Kidney epithelial cell (primary cell): ENCODE measurements around the gene KCNRG. TPM values are rescaled to one million over a fixed set of nuclear protein-coding genes. Genes with fewer than 3 reads are reported as not detected.
"Not testable (repeated sequence)": the region's sequence is repeated elsewhere in the genome, so short reads cannot be mapped to it uniquely, and the experiment has no call there.

Experiments
- DNase-seq: peaks from one replicate; pipeline ENCODE4 v3.0.0-alpha.2; 2010; ENCODE audit warnings: low read depth
- H3K27me3 ChIP-seq: 2 replicates; pipeline ENCODE4 v1.6.0; 2011; ENCODE audit warnings: low read length; ENCODE audit not compliant: control insufficient read depth, insufficient read depth
- H3K36me3 ChIP-seq: 2 replicates; pipeline ENCODE4 v1.5.1; 2011; ENCODE audit warnings: low read length; ENCODE audit not compliant: control insufficient read depth, insufficient read depth
- H3K4me3 ChIP-seq: 2 replicates; pipeline ENCODE4 v1.5.1; 2011; ENCODE audit warnings: low read depth, mild to moderate bottlenecking, control low read depth, low read length
- total RNA-seq: library from RNA; depleted of rRNA; stranded (reverse); fragments of >200 nt; gene quantifications from 2 replicates; pipeline ENCODE4 v1.2.3, GENCODE V29; 2015
- TF ChIP-seq, protein P1 (sequence below): IDR thresholded peaks from 2 replicates; pipeline ENCODE4 v1.5.1; 2011; ENCODE audit warnings: mild to moderate bottlenecking, moderate library complexity, low read length, control low read depth, inconsistent platforms; ENCODE audit not compliant: insufficient read depth, poor library complexity, severe bottlenecking

Gene KCNRG
- total RNA-seq, 1 donor from 2014 or later, result not detected

DNA sequence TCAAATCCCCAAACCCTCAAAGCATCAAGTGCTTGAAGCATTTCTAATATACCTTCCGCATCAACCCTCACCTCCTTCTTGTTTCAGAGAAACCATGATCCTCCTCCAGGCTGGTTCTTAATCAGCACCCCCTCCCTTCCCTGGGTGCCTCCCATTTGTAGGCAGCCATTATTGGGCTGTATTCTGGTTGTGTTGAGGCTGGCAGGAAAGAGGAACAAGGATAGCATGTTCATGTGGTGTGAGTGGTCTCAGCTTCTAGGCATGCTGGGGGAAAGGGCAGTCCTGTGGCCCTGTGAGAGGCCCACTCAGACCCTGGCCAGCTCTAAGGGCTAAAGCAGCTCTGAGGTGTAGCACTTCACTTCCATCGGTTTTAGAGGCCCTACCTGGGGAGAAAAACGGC is 37.3 kb upstream of the KCNRG start:
- Histone ChIP-seq H3K27me3 (no peaks in the 10 kb centered on the region), H3K36me3 (no peaks in the 10 kb centered on the region), H3K4me3 (no peak overlapping the region)
- DNase-seq, result no peak
- TF ChIP-seq, protein P1, sequence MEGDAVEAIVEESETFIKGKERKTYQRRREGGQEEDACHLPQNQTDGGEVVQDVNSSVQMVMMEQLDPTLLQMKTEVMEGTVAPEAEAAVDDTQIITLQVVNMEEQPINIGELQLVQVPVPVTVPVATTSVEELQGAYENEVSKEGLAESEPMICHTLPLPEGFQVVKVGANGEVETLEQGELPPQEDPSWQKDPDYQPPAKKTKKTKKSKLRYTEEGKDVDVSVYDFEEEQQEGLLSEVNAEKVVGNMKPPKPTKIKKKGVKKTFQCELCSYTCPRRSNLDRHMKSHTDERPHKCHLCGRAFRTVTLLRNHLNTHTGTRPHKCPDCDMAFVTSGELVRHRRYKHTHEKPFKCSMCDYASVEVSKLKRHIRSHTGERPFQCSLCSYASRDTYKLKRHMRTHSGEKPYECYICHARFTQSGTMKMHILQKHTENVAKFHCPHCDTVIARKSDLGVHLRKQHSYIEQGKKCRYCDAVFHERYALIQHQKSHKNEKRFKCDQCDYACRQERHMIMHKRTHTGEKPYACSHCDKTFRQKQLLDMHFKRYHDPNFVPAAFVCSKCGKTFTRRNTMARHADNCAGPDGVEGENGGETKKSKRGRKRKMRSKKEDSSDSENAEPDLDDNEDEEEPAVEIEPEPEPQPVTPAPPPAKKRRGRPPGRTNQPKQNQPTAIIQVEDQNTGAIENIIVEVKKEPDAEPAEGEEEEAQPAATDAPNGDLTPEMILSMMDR, result no peak

GRCh38 chr13:49980266-49980665 is 35.0 kb upstream of the KCNRG start:
- no peaks in the 10 kb centered on the region for H3K27me3 ChIP-seq
- DNase-seq, result no peak
- no peaks in the 10 kb centered on the region for H3K36me3 ChIP-seq
- H3K4me3 ChIP-seq, result no peak overlapping the region
- TF ChIP-seq, protein P1, result no peak

GRCh38 chr13:49985129-49985528 is 30.1 kb upstream of the KCNRG start:
- TF ChIP-seq, protein P1, result no peak
- no peak for DNase-seq
- no peaks in the 10 kb centered on the region for H3K36me3 ChIP-seq
- no peaks in the 10 kb centered on the region for H3K27me3 ChIP-seq
- H3K4me3 ChIP-seq, result no peak overlapping the region

GRCh38 chr13:49986471-49986870 is 28.8 kb upstream of the KCNRG start:
- H3K27me3 ChIP-seq, result no peaks in the 10 kb centered on the region
- no peak overlapping the region for H3K4me3 ChIP-seq
- no peaks in the 10 kb centered on the region for H3K36me3 ChIP-seq
- TF ChIP-seq, protein P1, result no peak
- DNase-seq, result no peak

GRCh38 chr13:49990612-49991011 is 24.6 kb upstream of the KCNRG start:
- not testable (repeated sequence) for H3K4me3 ChIP-seq

GRCh38 chr13:49993111-49993510 is 22.1 kb upstream of the KCNRG start:
- no peak for DNase-seq
- Histone ChIP-seq H3K27me3 (no peaks in the 10 kb centered on the region), H3K36me3 (no peaks in the 10 kb centered on the region), H3K4me3 (no peak overlapping the region)
- TF ChIP-seq, protein P1, result no peak

More at GRCh38 chr13:49990612-49991011, 24.6 kb upstream of the KCNRG start:
- H3K27me3 ChIP-seq, H3K36me3 ChIP-seq, DNase-seq: not testable (repeated sequence)
